ENCODE measurements around the gene CNIH3.
A peak's percentile ranks its signal among the peaks of the same experiment; 100 is the strongest.

The CNIH3 gene

GRCh38 chr1:224616756-224617409, 766 bp downstream of the CNIH3 start:
- DNase-seq (ENCODE audit: low read depth): no peak

GRCh38 chr1:224617410-224618355, 1.6 kb downstream of the CNIH3 start:
- DNase-seq (ENCODE audit: low read depth): no peak

- DNase-seq (ENCODE audit: low read depth): no peak
Observed at GRCh38 chr1:224619209-224619608, 3.1 kb downstream of the CNIH3 start.

- DNase-seq (ENCODE audit: low read depth): no peak
Observed at GRCh38 chr1:224620105-224620504, 4.0 kb downstream of the CNIH3 start.

- no peak for DNase-seq (ENCODE audit: low read depth)
Observed at GRCh38 chr1:224621813-224622682, 5.9 kb downstream of the CNIH3 start.

- DNase-seq (ENCODE audit: low read depth): no peak
Observed at GRCh38 chr1:224622831-224623230, 6.7 kb downstream of the CNIH3 start.

GRCh38 chr1:224623310-224623714, 7.2 kb downstream of the CNIH3 start:
- no peak for DNase-seq (ENCODE audit: low read depth)

- DNase-seq (ENCODE audit: low read depth): peak; percentile 72
Observed at GRCh38 chr1:224623743-224624333, 7.7 kb downstream of the CNIH3 start.

GRCh38 chr1:224624432-224624831, 8.3 kb downstream of the CNIH3 start:
- DNase-seq (ENCODE audit: low read depth): no peak

- DNase-seq (ENCODE audit: low read depth): no peak
Observed at GRCh38 chr1:224626042-224626441, 9.9 kb downstream of the CNIH3 start.

- DNase-seq (ENCODE audit: low read depth): no peak
Observed at GRCh38 chr1:224629965-224630364, 13.8 kb downstream of the CNIH3 start.

- no peak for DNase-seq (ENCODE audit: low read depth)
Observed at GRCh38 chr1:224631462-224632115, 15.5 kb downstream of the CNIH3 start.

- no peak for DNase-seq (ENCODE audit: low read depth)
Observed at GRCh38 chr1:224632381-224632871, 16.3 kb downstream of the CNIH3 start.

- no peak for DNase-seq (ENCODE audit: low read depth)
Observed at GRCh38 chr1:224632921-224633321, 16.8 kb downstream of the CNIH3 start.

- no peak for DNase-seq (ENCODE audit: low read depth)
Observed at GRCh38 chr1:224635356-224635755, 19.2 kb downstream of the CNIH3 start.

GRCh38 chr1:224637515-224637914, 21.4 kb downstream of the CNIH3 start:
- DNase-seq (ENCODE audit: low read depth): no peak

- DNase-seq (ENCODE audit: low read depth): no peak
Observed at GRCh38 chr1:224637936-224638335, 21.8 kb downstream of the CNIH3 start.

- DNase-seq (ENCODE audit: low read depth): no peak
Observed at GRCh38 chr1:224639426-224639975, 23.4 kb downstream of the CNIH3 start.

GRCh38 chr1:224640018-224640417, 23.9 kb downstream of the CNIH3 start:
- DNase-seq (ENCODE audit: low read depth): no peak

GRCh38 chr1:224640587-224640986, 24.5 kb downstream of the CNIH3 start:
- DNase-seq (ENCODE audit: low read depth): no peak

- no peak for DNase-seq (ENCODE audit: low read depth)
Observed at GRCh38 chr1:224641030-224641429, 24.9 kb downstream of the CNIH3 start.

Data from T-helper 22 cell (primary cell).